Embryonic facial prominence (tissue), 1 donor: ENCODE data around the gene CCNY.
"Not testable (repeated sequence)": the region's sequence is repeated elsewhere in the genome, so short reads cannot be mapped to it uniquely, and the experiment has no call there.

ENCODE experiments used
- DNase-seq: peaks from one replicate; pipeline ENCODE4 v3.0.0-alpha.2; 2016; ENCODE audit errors: extremely low spot score

CCNY gene

GRCh38 chr10:35517431-35518181, 181.3 kb downstream of the CCNY start:
- DNase-seq, result no peak

DNA sequence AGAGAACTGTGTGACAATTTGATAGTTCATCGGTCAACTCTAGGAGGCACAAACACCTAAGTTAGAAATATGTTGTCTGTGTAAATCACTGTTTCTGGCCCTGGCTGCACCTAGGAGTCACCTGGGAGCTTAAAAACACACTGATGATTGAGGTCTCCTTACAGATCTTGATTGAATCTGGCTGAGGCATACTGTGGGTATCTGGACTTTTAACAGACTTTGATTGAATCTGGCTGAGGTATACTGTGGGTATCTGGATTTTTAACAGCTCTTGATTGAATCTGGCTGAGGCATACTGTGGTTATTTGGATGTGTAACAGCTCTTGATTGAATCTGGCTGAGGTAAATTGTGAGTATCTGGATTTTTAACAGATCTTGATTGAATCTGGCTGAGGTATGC, 181.9 kb downstream of the CCNY start:
- not testable (repeated sequence) for DNase-seq

GRCh38 chr10:35520996-35521395, 184.7 kb downstream of the CCNY start:
- no peak for DNase-seq

DNA sequence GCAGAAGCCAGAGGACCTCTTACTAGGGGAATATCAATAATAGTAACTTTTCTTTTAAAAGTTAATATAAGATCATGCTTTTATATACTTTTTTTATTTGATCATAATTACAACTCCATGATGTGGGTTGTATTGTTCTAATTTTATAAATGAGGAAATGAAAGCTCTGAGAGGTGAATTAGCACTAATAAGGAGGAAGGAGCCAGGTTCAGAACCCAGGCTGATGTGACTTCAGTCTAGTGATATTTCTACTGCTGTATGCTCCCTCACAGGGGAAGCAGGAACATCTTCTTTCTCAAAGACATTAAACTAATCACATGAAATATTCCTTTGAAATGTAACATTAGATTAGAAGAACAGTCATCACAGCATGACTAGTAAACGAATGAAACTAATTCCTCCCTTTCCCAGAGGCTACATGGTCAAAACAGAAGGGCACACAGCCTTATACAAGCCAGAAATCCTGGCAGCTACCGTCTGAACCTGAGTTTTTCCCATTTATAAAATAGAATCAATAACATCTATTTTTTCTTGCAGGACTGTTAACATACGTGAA, 187.4 kb downstream of the CCNY start:
- DNase-seq, result no peak

GRCh38 chr10:35526746-35527145, 190.4 kb downstream of the CCNY start:
- no peak for DNase-seq

GRCh38 chr10:35532141-35532540, 195.8 kb downstream of the CCNY start:
- DNase-seq, result no peak

- no peak for DNase-seq
Observed at GRCh38 chr10:35533565-35533964, 197.3 kb downstream of the CCNY start.

DNA sequence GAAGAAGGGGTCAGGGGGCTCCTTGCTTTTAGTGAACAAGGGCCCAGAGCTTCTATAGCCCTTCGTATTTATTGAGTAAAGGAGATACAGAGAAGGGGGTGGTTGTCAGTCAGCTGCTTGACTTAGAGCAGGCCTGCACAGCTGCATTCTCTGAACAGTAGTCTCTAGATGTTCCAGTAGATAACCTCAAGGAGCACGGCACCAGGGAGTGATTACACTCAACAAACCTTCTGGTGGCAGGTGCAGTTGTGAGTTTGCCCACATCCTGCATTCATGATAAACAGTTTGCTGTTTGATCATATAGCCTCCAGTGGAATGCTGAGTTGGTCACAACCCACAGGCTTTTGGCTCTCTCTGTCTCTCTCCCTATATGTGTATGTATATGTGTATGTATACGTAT, 198.8 kb downstream of the CCNY start:
- no peak for DNase-seq

- no peak for DNase-seq
Observed at GRCh38 chr10:35536789-35537188, 200.5 kb downstream of the CCNY start.

DNA sequence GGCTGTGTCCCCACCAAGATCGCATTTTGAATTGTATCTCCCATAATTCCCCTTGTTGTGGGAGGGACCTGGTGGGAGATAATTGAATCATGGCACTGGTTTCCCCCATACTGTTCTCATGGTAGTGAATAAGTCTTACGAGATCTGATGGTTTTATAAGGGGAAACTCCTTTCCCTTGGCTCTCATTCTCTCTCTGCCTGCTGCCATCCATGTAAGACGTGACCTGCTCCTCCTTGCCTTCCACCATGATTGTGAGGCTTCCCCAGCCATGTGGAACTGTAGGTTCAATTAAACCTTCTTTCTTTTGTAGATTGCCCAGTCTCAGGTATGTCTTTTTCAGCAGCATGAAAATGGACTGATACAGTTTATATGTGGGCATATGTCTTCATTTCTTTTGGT, 201.6 kb downstream of the CCNY start:
- not testable (repeated sequence) for DNase-seq

- DNase-seq, result no peak
Observed at GRCh38 chr10:35540296-35541164, 204.2 kb downstream of the CCNY start.

DNA sequence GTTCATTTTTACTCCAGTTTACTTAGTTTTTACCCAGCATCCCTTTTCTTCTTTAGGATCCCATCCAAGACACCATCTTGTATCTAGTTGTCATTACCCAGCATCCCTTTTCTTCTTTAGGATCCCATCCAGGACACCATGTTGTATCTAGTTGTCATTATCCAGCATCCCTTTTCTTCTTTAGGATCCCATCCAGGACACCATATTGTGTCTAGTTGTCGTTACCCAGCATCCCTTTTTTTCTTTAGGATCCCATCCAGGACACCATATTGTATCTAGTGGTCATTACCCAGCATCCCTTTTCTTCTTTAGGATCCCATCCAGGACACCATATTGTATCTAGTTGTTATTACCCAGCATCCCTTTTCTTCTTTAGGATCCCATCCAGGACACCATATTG, 205.4 kb downstream of the CCNY start:
- no peak for DNase-seq

GRCh38 chr10:35542303-35542702, 206.0 kb downstream of the CCNY start:
- DNase-seq, result no peak

DNA sequence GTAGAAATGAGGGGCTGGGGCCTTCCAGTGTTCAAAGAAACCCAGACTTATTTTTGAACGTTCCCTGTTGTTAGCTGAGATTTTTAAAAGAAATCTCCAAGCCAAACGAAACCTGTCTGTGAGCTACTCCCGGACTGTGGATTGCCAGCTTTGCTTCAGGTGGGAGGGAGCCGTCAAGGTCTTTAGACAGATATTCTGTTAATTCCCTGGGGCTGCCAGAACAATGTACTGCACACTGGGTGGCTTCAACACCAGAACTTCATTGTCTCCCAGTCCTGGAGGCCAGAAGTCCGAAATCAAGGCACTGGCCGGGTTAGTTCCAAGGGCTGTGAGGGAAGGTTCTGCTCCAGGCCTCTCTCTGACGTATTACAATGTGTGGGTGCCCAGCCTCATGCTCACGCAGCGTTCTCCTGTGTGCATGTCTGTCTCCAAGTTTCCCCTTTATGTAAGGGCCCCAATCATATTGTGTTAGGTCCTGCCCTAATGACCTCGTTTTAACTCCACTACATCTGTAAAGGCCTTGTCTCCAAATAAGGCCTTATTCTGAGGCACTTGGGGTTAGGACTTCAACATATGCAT, 208.9 kb downstream of the CCNY start:
- DNase-seq, result no peak

GRCh38 chr10:35545878-35546590, 209.7 kb downstream of the CCNY start:
- no peak for DNase-seq

DNA sequence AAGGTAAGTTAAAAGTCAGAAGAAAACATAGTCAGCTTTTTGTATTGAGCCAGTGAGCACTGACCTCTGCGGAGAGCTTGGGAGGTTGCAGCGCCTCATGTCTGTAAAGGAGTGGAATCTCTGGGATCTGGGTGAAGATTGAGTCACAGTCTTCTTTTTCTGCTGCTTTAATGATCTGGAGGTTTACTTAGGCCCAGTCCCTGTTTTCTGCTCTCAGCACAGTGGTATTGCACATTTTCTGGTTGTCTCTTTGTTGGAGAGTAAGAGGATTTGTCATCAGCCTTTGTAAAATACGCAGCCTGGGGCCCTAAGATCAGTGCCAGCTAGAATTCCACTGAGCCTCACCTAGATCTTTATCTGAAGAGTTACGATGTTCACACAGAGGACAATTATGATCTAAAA, 210.5 kb downstream of the CCNY start:
- DNase-seq, result no peak

- no peak for DNase-seq
Observed at GRCh38 chr10:35552650-35553342, 216.5 kb downstream of the CCNY start.

GRCh38 chr10:35554036-35554435, 217.7 kb downstream of the CCNY start:
- DNase-seq, result no peak

DNA sequence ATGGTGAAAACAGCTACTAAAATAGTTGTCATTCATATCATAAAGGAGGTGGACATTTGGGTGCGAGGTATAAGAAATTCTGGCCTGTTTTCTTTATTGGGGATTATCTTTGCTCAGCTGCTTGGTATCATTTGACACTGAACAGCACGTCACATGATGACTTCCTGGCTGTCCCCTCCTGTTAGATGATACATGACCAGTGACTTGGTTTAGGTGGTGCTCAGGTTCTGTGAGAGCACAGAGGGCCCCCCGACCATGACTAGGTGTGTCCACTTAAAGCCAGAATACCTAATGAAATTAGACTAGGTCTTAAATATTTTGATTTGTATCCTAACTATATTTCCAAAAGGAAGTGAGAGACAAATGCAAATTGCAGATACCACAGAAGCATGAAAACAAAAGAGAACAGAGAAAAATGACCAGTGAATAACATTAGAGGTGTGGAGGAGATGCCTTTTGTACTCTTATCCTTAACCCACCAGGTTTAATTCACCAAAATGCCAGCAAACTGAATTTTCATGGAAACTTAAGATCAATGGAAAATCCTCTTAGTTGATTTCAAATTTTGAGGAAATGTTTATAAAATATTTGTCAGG, 218.2 kb downstream of the CCNY start:
- DNase-seq, result no peak
